ENCODE results near the gene SPATA31D3. TPM values are rescaled to one million over a fixed set of nuclear protein-coding genes. Genes with fewer than 3 reads are reported as not detected.
"Not testable (repeated sequence)": the region's sequence is repeated elsewhere in the genome, so short reads cannot be mapped to it uniquely, and the experiment has no call there.

The SPATA31D3 gene
- not detected in 2 replicates for total RNA-seq

DNA sequence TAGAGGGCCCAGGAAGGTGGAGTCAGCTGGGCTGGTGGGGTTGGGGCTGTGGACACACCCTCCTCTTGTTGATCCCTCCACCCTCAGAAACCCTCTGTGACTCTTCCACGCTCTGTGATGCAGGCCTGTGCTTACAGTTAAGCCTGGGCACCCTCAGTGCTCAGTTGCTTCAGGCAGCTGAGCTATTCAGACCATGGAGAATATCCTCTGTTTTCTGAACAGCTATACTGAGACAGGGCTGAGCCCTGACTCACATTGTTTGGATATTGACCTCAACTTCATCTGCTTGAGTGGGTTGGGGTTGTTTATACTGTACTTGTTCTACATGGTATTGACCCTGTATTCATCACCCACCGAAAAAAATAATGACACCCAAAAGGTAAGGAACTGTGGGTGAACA, at the start of gene SPATA31D3:
Gene SPATA31D3, plus strand, starts transcription at position 108 of the 400 bp plus-strand sequence. Its CDS starts 86 bp downstream, at position 194.
- not testable (repeated sequence) for H3K4me2 ChIP-seq (ENCODE audit: insufficient read depth, low read length); H4K20me1 ChIP-seq (ENCODE audit: insufficient read depth, low read length); H3K4me1 ChIP-seq (ENCODE audit: insufficient read depth, low read length); H3K27ac ChIP-seq (ENCODE audit: low read depth, low read length); H3K79me2 ChIP-seq (ENCODE audit: insufficient read depth, low read length); H3K27me3 ChIP-seq (ENCODE audit: insufficient read depth, low read length); H3K36me3 ChIP-seq (ENCODE audit: insufficient read depth, low read length); H3K9me3 ChIP-seq (ENCODE audit: low read depth, low read length); H3K4me3 ChIP-seq (ENCODE audit: insufficient read depth, low read length); H2AFZ ChIP-seq (ENCODE audit: low read length); DNase-seq (ENCODE audit: insufficient read length, low spot score, missing footprints)

DNA sequence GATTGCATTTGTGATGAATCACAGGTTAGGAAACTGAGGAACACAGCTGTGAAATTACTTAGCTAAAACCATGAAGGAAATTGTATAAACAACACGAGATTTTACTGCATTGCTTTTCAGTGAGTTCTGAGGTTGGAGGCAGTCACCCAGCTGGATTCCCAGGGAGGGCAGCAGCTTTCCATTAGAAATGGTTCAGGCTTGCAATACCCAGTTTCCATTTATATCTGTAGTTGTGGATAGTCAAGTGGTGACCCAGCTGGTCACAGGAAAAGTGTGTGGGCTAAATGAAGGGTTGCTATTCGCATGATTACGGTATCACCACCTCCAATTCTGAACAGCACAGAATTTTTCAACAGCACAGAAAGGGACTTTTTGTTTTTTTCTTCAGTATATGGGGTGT, 49.4 kb upstream of the SPATA31D3 start:
- H3K4me3 ChIP-seq (ENCODE audit: insufficient read depth, low read length), result no peak overlapping the region
- no peak overlapping the region for H3K27ac ChIP-seq (ENCODE audit: low read depth, low read length)
- H3K36me3 ChIP-seq (ENCODE audit: insufficient read depth, low read length), result no peaks in the 10 kb centered on the region
- H3K27me3 ChIP-seq (ENCODE audit: insufficient read depth, low read length), result no peaks in the 10 kb centered on the region
- peak; percentile 35 for DNase-seq (ENCODE audit: insufficient read length, low spot score, missing footprints)
- no peak overlapping the region for H3K4me2 ChIP-seq (ENCODE audit: insufficient read depth, low read length)
- TF ChIP-seq, protein P1, sequence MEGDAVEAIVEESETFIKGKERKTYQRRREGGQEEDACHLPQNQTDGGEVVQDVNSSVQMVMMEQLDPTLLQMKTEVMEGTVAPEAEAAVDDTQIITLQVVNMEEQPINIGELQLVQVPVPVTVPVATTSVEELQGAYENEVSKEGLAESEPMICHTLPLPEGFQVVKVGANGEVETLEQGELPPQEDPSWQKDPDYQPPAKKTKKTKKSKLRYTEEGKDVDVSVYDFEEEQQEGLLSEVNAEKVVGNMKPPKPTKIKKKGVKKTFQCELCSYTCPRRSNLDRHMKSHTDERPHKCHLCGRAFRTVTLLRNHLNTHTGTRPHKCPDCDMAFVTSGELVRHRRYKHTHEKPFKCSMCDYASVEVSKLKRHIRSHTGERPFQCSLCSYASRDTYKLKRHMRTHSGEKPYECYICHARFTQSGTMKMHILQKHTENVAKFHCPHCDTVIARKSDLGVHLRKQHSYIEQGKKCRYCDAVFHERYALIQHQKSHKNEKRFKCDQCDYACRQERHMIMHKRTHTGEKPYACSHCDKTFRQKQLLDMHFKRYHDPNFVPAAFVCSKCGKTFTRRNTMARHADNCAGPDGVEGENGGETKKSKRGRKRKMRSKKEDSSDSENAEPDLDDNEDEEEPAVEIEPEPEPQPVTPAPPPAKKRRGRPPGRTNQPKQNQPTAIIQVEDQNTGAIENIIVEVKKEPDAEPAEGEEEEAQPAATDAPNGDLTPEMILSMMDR (IDR thresholded peaks at IDR 0.05; ENCODE audit: extremely low read depth, low read depth, low read length), result no peak
- H3K79me2 ChIP-seq (ENCODE audit: insufficient read depth, low read length), result no peaks in the 10 kb centered on the region
- H2AFZ ChIP-seq (ENCODE audit: low read length), result no peak overlapping the region
- H3K4me1 ChIP-seq (ENCODE audit: insufficient read depth, low read length), result no peaks in the 10 kb centered on the region
- H3K9me3 ChIP-seq (ENCODE audit: low read depth, low read length), result no peaks in the 10 kb centered on the region
- no peaks in the 10 kb centered on the region for H4K20me1 ChIP-seq (ENCODE audit: insufficient read depth, low read length)

DNA sequence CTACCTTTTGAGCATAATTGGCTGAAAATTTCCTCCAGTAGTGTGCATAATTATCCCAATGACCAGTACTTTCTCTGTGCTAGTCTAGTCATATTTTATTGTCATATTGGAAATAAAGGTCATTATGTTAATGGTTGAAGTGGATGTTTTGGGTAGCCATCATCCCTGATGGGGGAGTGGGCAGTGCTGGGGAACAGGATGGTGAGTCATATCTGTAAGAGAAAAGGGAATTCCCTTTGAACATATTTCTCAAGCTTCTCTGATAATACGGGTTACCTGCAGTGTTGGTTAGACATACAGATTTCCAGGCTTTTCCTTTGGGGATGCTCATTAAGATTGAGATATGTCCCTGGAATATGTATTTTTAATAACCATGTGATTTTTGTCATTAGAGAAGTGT, 48.4 kb upstream of the SPATA31D3 start:
- H3K79me2 ChIP-seq (ENCODE audit: insufficient read depth, low read length), result no peaks in the 10 kb centered on the region
- TF ChIP-seq, protein P1 (IDR thresholded peaks at IDR 0.05; ENCODE audit: extremely low read depth, low read depth, low read length), result no peak
- DNase-seq (ENCODE audit: insufficient read length, low spot score, missing footprints), result no peak
- H3K9me3 ChIP-seq (ENCODE audit: low read depth, low read length), result no peaks in the 10 kb centered on the region
- no peak overlapping the region for H3K27ac ChIP-seq (ENCODE audit: low read depth, low read length)
- H3K36me3 ChIP-seq (ENCODE audit: insufficient read depth, low read length), result no peaks in the 10 kb centered on the region
- H2AFZ ChIP-seq (ENCODE audit: low read length), result no peak overlapping the region
- no peak overlapping the region for H3K4me2 ChIP-seq (ENCODE audit: insufficient read depth, low read length)
- H3K4me3 ChIP-seq (ENCODE audit: insufficient read depth, low read length), result no peak overlapping the region
- no peaks in the 10 kb centered on the region for H3K27me3 ChIP-seq (ENCODE audit: insufficient read depth, low read length)
- no peaks in the 10 kb centered on the region for H4K20me1 ChIP-seq (ENCODE audit: insufficient read depth, low read length)
- no peaks in the 10 kb centered on the region for H3K4me1 ChIP-seq (ENCODE audit: insufficient read depth, low read length)

DNA sequence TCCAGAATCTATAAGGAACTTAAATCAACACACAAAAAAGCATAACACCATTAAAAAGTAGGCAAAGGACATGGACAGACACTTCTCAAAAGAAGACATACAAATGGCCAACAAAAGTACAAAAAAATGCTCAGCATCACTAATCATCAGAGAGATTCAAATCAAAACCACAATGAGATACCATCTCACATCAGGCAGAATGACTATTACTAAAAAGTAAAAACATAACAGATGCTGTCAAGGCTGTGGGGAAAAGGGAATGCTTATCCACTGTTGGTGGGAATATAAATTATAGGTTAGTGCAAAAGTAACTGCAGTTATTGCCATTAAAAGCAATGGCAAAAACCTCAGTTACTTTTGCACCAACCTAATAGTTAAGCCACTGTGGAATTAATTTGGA, 47.2 kb upstream of the SPATA31D3 start:
- H3K4me1 ChIP-seq (ENCODE audit: insufficient read depth, low read length), result no peaks in the 10 kb centered on the region
- TF ChIP-seq, protein P1 (IDR thresholded peaks at IDR 0.05; ENCODE audit: extremely low read depth, low read depth, low read length), result no peak
- H4K20me1 ChIP-seq (ENCODE audit: insufficient read depth, low read length), result no peaks in the 10 kb centered on the region
- H3K36me3 ChIP-seq (ENCODE audit: insufficient read depth, low read length), result no peaks in the 10 kb centered on the region
- no peak overlapping the region for H3K4me3 ChIP-seq (ENCODE audit: insufficient read depth, low read length)
- no peaks in the 10 kb centered on the region for H3K9me3 ChIP-seq (ENCODE audit: low read depth, low read length)
- no peak overlapping the region for H3K27ac ChIP-seq (ENCODE audit: low read depth, low read length)
- H2AFZ ChIP-seq (ENCODE audit: low read length), result no peak overlapping the region
- no peaks in the 10 kb centered on the region for H3K27me3 ChIP-seq (ENCODE audit: insufficient read depth, low read length)
- no peak overlapping the region for H3K4me2 ChIP-seq (ENCODE audit: insufficient read depth, low read length)
- no peak for DNase-seq (ENCODE audit: insufficient read length, low spot score, missing footprints)
- no peaks in the 10 kb centered on the region for H3K79me2 ChIP-seq (ENCODE audit: insufficient read depth, low read length)

Data from osteoblast (primary cell).